IMR-90 (cell line): ENCODE measurements around the gene UBE2J1. TPM values are rescaled to one million over a fixed set of nuclear protein-coding genes. Genes with fewer than 3 reads are reported as not detected.

Experiments
- ATAC-seq: fragments of 200-7000 bp; cut with Tn5 transposase; 2 replicates; pipeline ENCODE4 v1.9.1; 2020; ENCODE audit warnings: low read depth, mild to moderate bottlenecking, moderate library complexity
- BruUV-seq: library from RNA; stranded (reverse); fragments of 400-500 nt; replicated peaks from 2 replicates; lab custom pipeline; 2021; lab: Mats Ljungman, UMichigan
- CTCF ChIA-PET: fragments of 300-600 bp; formaldehyde crosslinking; extraction: SDS; loops from one replicate; lab custom pipeline; 2021; ENCODE audit warnings: antibody characterized with exemption; lab: Yijun Ruan, JAX
- POLR2A ChIA-PET: fragments of 300-600 bp; sonication (Branson Sonifier 250); formaldehyde crosslinking; loops from one replicate; lab custom pipeline; 2022; ENCODE audit warnings: antibody characterized with exemption; ENCODE audit not compliant: unreplicated experiment; lab: Charles Lee
- DNase-seq: peaks from one replicate; pipeline ENCODE4 v3.0.0; 2013
- H2AFZ ChIP-seq: replicated peaks from 2 replicates; pipeline ENCODE3; 2013; ENCODE audit warnings: low read length, mild to moderate bottlenecking; ENCODE audit not compliant: poor library complexity
- H2AK5ac ChIP-seq: 2 replicates; pipeline ENCODE4 v1.6.1; 2013; ENCODE audit warnings: low read depth, low read length, inconsistent platforms
- H2AK9ac ChIP-seq: replicated peaks from 2 replicates; pipeline ENCODE3; 2013; ENCODE audit warnings: mild to moderate bottlenecking, low read depth, low read length, moderate library complexity; ENCODE audit not compliant: poor library complexity
- H2BK120ac ChIP-seq: 2 replicates; pipeline ENCODE4 v1.6.1; 2013; ENCODE audit warnings: low read depth, low read length, inconsistent platforms
- H2BK15ac ChIP-seq: 3 replicates; pipeline ENCODE4 v1.6.1; 2013; ENCODE audit warnings: low read depth, low read length, inconsistent platforms
- H2BK20ac ChIP-seq: 2 replicates; pipeline ENCODE4 v1.6.1; 2013; ENCODE audit warnings: low read depth, mild to moderate bottlenecking, inconsistent platforms, low read length, moderate library complexity
- H2BK5ac ChIP-seq: 2 replicates; pipeline ENCODE4 v1.6.1; 2013; ENCODE audit warnings: mild to moderate bottlenecking, low read depth, low read length, inconsistent platforms; ENCODE audit not compliant: poor library complexity, severe bottlenecking
- H3K14ac ChIP-seq: replicated peaks from 2 replicates; pipeline ENCODE4 v1.6.1; 2013; ENCODE audit warnings: low read depth, low read length, inconsistent platforms
- H3K18ac ChIP-seq: 2 replicates; pipeline ENCODE4 v1.6.1; 2013; ENCODE audit warnings: low read depth, low read length, control low read depth
- H3K23ac ChIP-seq: 2 replicates; pipeline ENCODE4 v1.6.1; 2013; ENCODE audit warnings: low read depth, low read length, inconsistent platforms
- H3K27ac ChIP-seq: 2 replicates; pipeline ENCODE4 v1.5.1; 2013; ENCODE audit warnings: mild to moderate bottlenecking, control low read depth, low read length; ENCODE audit not compliant: insufficient read depth
- H3K27me3 ChIP-seq: 2 replicates; pipeline ENCODE4 v1.6.1; 2013; ENCODE audit warnings: low read length; ENCODE audit not compliant: control insufficient read depth, insufficient read depth
- H3K36me3 ChIP-seq: 2 replicates; pipeline ENCODE4 v1.6.1; 2013; ENCODE audit warnings: low read length, mixed read lengths; ENCODE audit not compliant: control insufficient read depth, insufficient read depth
- H3K4ac ChIP-seq: 2 replicates; pipeline ENCODE4 v1.6.1; 2013; ENCODE audit warnings: low read depth, low read length, inconsistent platforms
- H3K4me1 ChIP-seq: 2 replicates; pipeline ENCODE4 v1.6.1; 2013; ENCODE audit warnings: low read length, mixed read lengths; ENCODE audit not compliant: control insufficient read depth, insufficient read depth
- H3K4me2 ChIP-seq: 2 replicates; pipeline ENCODE4 v1.6.1; 2013; ENCODE audit warnings: low read depth, mild to moderate bottlenecking, control low read depth, low read length, moderate library complexity
- H3K4me3 ChIP-seq: 2 replicates; pipeline ENCODE4 v1.5.1; 2013; ENCODE audit warnings: low read depth, mild to moderate bottlenecking, control low read depth, low read length, moderate library complexity; ENCODE audit not compliant: insufficient read depth
- H3K56ac ChIP-seq: 2 replicates; pipeline ENCODE4 v1.6.1; 2013; ENCODE audit warnings: low read length, inconsistent platforms; ENCODE audit not compliant: insufficient read depth; ENCODE audit errors: extremely low read depth
- H3K79me1 ChIP-seq, 2 experiments: 2 replicates each; pipeline ENCODE4 v1.6.1; 2013; ENCODE audit warnings: low read length in 2 of 2, inconsistent platforms in 1 of 2, low read depth in 1 of 2
- H3K9ac ChIP-seq: 2 replicates; pipeline ENCODE4 v1.6.1; 2013; ENCODE audit warnings: low read depth, low read length, control low read depth
- H3K9me1 ChIP-seq: 2 replicates; pipeline ENCODE4 v1.6.1; 2013; ENCODE audit warnings: low read length, inconsistent platforms; ENCODE audit not compliant: insufficient read depth
- H3K9me3 ChIP-seq: 2 replicates; pipeline ENCODE4 v1.6.1; 2013; ENCODE audit warnings: low read length; ENCODE audit not compliant: control insufficient read depth, insufficient read depth
- H4K20me1 ChIP-seq: 2 replicates; pipeline ENCODE4 v1.6.1; 2013; ENCODE audit warnings: low read length, inconsistent platforms; ENCODE audit not compliant: insufficient read depth
- H4K5ac ChIP-seq: 2 replicates; pipeline ENCODE4 v1.6.1; 2013; ENCODE audit warnings: mild to moderate bottlenecking, low read depth, low read length, control low read depth
- H4K8ac ChIP-seq, 2 experiments: 2 replicates each; pipeline ENCODE4 v1.6.1; 2013; ENCODE audit warnings: low read depth in 2 of 2, low read length in 2 of 2, control low read depth in 1 of 2, inconsistent platforms in 1 of 2
- H4K91ac ChIP-seq: 2 replicates; pipeline ENCODE4 v1.6.1; 2013; ENCODE audit warnings: low read depth, low read length, inconsistent platforms; ENCODE audit not compliant: insufficient read depth
- BHLHE40 ChIP-seq: fragments of 150-350 bp; IDR thresholded peaks from 2 replicates; pipeline ENCODE4 v1.6.1; 2016; ENCODE audit warnings: mild to moderate bottlenecking, low read depth, low read length
- RCOR1 ChIP-seq: IDR thresholded peaks from 2 replicates; pipeline ENCODE4 v1.6.1; 2012; ENCODE audit warnings: mild to moderate bottlenecking, low read length, improper control_type of control experiment; ENCODE audit not compliant: insufficient replicate concordance
- WGBS, 2 experiments: methylation state at CpG; one replicate each; pipeline versions ENCODE4 v1.1.5 to v1.1.7; 2013; ENCODE audit warnings: missing lambda C conversion rate in 2 of 2; ENCODE audit not compliant: insufficient read length in 1 of 2; ENCODE audit errors: extremely low coverage in 2 of 2; 5-methylcytosine and 5-hydroxymethylcytosine counted together
- dilution Hi-C: fragments of 300-500 bp; cut with HindIII; formaldehyde crosslinking; loops from one replicate; pipeline ENCODE4 v1.14.3; 2018; ENCODE audit warnings: low sequenced_read_pairs; ENCODE audit not compliant: unreplicated experiment
- in situ Hi-C: fragments of 300-500 bp; cut with MboI; formaldehyde crosslinking; loops from 3 replicates; pipeline ENCODE4 v1.14.3; 2019; ENCODE audit warnings: low sequenced_read_pairs, inconsistent platforms, mixed read lengths
- intact Hi-C: fragments of 100-400 bp; cut with micrococcal nuclease; formaldehyde crosslinking; loops from 2 replicates; pipeline ENCODE4 v1.10.0; 2022
- polyA plus RNA-seq, 3 experiments: library from polyadenylated mRNA; depleted of rRNA; stranded (reverse); fragments of >200 nt; gene quantifications; 2 replicates each; pipeline ENCODE4 v1.2.3, GENCODE V29; 2012; ENCODE audit warnings: low replicate concordance in 1 of 3
- total RNA-seq: library from RNA; depleted of rRNA; stranded (reverse); fragments of >200 nt; gene quantifications from 2 replicates; pipeline ENCODE4 v1.2.3, GENCODE V29; 2012
- TF ChIP-seq, protein P1 (sequence below): fragments of 150-350 bp; IDR thresholded peaks from 2 replicates; pipeline ENCODE4 v1.6.1; 2016; ENCODE audit warnings: low read depth, mild to moderate bottlenecking, low read length, moderate library complexity, borderline replicate concordance

Gene UBE2J1
- total and polyA plus RNA-seq, 2 of the 4 experiments (the other 2 are of a cell fraction), result 20.9 to 35.3 TPM

- H4K20me1 ChIP-seq, result no peaks in the 10 kb centered on the region
- BruUV-seq, result no TSS peak
- no peak for DNase-seq
- peaks cover 6% of the 10 kb centered on the region for H3K27me3 ChIP-seq
- H3K23ac ChIP-seq, result no peak overlapping the region
- in situ Hi-C loops (no loop called here), intact Hi-C loops (no loop called here), dilution Hi-C loops (no loop called here)
- ChIA-PET POLR2A (no interaction called here), CTCF (interaction anchor here (0.6 to 0.7 kb wide), 2 partner anchors 18 to 28 kb away, joined by 3 to 8 read pairs; no protein-coding TSS in a partner anchor)
- H3K18ac ChIP-seq, result no peak overlapping the region
- no peak overlapping the region for H4K8ac ChIP-seq
- no peak overlapping the region for H2BK20ac ChIP-seq
- no CpG with 5 or more reads among the region's 4 CpGs for WGBS, 2 experiments
- no peak overlapping the region for H3K14ac ChIP-seq
- H3K4me2 ChIP-seq, result no peak overlapping the region
- H4K5ac ChIP-seq, result no peak overlapping the region
- no peak overlapping the region for H3K4ac ChIP-seq
- no peaks in the 10 kb centered on the region for H3K4me1 ChIP-seq
- no peak overlapping the region for H2BK120ac ChIP-seq
- no peak overlapping the region for H2AK5ac ChIP-seq
- ATAC-seq, result no peak
- no peak overlapping the region for H2BK5ac ChIP-seq
- H2AFZ ChIP-seq, result no peak overlapping the region
- H2BK15ac ChIP-seq, result no peak overlapping the region
- no peak overlapping the region for H3K27ac ChIP-seq
- TF ChIP-seq, protein P1, sequence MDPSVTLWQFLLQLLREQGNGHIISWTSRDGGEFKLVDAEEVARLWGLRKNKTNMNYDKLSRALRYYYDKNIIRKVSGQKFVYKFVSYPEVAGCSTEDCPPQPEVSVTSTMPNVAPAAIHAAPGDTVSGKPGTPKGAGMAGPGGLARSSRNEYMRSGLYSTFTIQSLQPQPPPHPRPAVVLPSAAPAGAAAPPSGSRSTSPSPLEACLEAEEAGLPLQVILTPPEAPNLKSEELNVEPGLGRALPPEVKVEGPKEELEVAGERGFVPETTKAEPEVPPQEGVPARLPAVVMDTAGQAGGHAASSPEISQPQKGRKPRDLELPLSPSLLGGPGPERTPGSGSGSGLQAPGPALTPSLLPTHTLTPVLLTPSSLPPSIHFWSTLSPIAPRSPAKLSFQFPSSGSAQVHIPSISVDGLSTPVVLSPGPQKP, result no peak
- TF ChIP-seq RCOR1 (no peak), BHLHE40 (no peak)
- no peak overlapping the region for H4K91ac ChIP-seq
- H3K4me3 ChIP-seq, result no peak overlapping the region
- no peaks in the 10 kb centered on the region for H3K9me3 ChIP-seq
- no peak overlapping the region for H3K56ac ChIP-seq
- no peak overlapping the region for H2AK9ac ChIP-seq
- no peaks in the 10 kb centered on the region for H3K79me1 ChIP-seq
- no peaks in the 10 kb centered on the region for H3K36me3 ChIP-seq
- no peaks in the 10 kb centered on the region for H3K9me1 ChIP-seq
- no peak overlapping the region for H3K9ac ChIP-seq
These were observed 26.1 kb upstream of the UBE2J1 start for GRCh38 chr6:89378628-89379027.
